Measurements from ENCODE around the gene STXBP3. TPM values are rescaled to one million over a fixed set of nuclear protein-coding genes. Genes with fewer than 3 reads are reported as not detected.

The STXBP3 gene
- total and polyA plus RNA-seq, 9 of the 15 experiments (the other 6 are each of a cell fraction or from before 2014, with no cell fraction given): 32.5 to 52.5 (median 39.2) TPM

DNA sequence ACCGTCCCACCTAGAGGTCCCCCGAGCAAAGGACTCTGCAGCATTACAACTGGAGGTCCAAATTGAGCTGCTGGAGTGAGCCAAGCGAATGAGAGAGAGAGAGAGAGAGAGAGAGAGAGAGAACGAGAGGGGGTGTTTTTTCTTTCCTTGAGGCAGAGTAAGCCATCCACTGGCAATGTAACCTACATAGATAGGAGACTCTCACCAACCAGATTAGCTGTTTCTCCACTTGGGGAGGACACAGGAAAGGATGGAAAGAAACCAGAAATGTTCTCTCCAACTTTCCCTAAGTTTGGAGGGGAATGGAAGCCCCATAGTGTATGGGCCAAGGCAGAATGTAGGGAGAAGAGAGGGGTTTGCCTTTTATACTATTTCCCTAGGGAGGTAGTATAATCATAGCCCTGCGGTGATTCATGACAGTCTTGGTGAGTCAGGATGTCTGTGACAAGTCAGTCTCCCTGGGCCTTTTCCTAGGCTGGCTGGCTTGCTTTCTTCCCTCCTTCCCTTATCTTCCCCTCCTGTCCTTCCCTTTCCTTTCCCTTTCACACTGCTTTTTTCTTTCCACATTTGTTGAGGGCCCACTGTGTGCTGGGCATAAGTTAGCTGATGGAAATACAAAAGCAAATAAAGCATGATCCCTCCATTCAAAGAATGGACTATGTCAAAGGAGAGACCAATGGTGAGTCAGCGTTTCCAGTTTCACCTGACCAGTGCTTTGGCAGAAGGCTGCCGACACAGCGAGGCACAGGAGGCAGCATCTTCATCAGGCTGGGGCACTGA lies 26.6 kb upstream of the STXBP3 start (continued):
- TF ChIP-seq, protein P1, sequence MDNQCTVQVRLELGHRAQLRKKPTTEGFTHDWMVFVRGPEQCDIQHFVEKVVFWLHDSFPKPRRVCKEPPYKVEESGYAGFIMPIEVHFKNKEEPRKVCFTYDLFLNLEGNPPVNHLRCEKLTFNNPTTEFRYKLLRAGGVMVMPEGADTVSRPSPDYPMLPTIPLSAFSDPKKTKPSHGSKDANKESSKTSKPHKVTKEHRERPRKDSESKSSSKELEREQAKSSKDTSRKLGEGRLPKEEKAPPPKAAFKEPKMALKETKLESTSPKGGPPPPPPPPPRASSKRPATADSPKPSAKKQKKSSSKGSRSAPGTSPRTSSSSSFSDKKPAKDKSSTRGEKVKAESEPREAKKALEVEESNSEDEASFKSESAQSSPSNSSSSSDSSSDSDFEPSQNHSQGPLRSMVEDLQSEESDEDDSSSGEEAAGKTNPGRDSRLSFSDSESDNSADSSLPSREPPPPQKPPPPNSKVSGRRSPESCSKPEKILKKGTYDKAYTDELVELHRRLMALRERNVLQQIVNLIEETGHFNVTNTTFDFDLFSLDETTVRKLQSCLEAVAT (IDR thresholded peaks at IDR 0.05): 0 out of 4 replicates have a peak, but pooled peaks of 1 of the 2 experiments have one; percentile 49
- TF ChIP-seq CREB1 (IDR thresholded peaks at IDR 0.05) (no peak), CREB1 (CRISPR knock-in tag; IDR thresholded peaks at IDR 0.05) (no peak), NRF1 (conservative IDR thresholded peaks at IDR 0.05 in 1 of 2, IDR thresholded peaks at IDR 0.05 in 1 of 2) (0 out of 4 replicates have a peak, but pooled peaks of 1 of the 2 experiments have one; percentile 14), RUNX1 (IDR thresholded peaks at IDR 0.05; ENCODE audit: low read depth) (no peak), WHSC1 (IDR thresholded peaks at IDR 0.05; ENCODE audit: low read length) (no peak), MAFF (IDR thresholded peaks at IDR 0.05; ENCODE audit: low read length) (peak; percentile 82), PHF21A (IDR thresholded peaks at IDR 0.05; ENCODE audit: borderline replicate concordance, low read depth) (peak; percentile 8; the same call in 1 of the 2 replicates), JUND (IDR thresholded peaks at IDR 0.05; ENCODE audit: borderline replicate concordance, low read depth, low read length) (peak; percentile 41; the same call in 1 of the 2 replicates), JUND (tag; IDR thresholded peaks at IDR 0.05; ENCODE audit: borderline replicate concordance, low read depth, low read length) (peak; percentile 69; the same call in 2 of the 3 replicates), HDAC2 (IDR thresholded peaks at IDR 0.05) (peak; percentile 50; the same call in 1 of the 2 replicates), HDAC1 (IDR thresholded peaks at IDR 0.05) (peak in 1 of 2 experiments; percentile 61; a peak in 2 of 4 replicates), NCOR1 (IDR thresholded peaks at IDR 0.05) (no peak), EHMT2 (IDR thresholded peaks at IDR 0.05) (peak; percentile 83), SMARCE1 (IDR thresholded peaks at IDR 0.05) (peak; percentile 77), NFE2 (IDR thresholded peaks at IDR 0.05; ENCODE audit: low read depth) (peak; percentile 91), POLR2AphosphoS2 (IDR thresholded peaks at IDR 0.05; ENCODE audit: low read length) (no peak), MAFG (tag; conservative IDR thresholded peaks at IDR 0.05) (peak; percentile 97), ZNF316 (IDR thresholded peaks at IDR 0.05) (peak; percentile 98), MEIS2 (IDR thresholded peaks at IDR 0.05; ENCODE audit: partially characterized antibody) (peak; percentile 73), BACH1 (tag; IDR thresholded peaks at IDR 0.05) (peak; percentile 91), SOX6 (IDR thresholded peaks at IDR 0.05) (peak; percentile 20; the same call in 1 of the 2 replicates), TAF7 (tag; IDR thresholded peaks at IDR 0.05) (no peak), C11orf30 (IDR thresholded peaks at IDR 0.05; ENCODE audit: low read depth) (peak; percentile 98), MTA1 (IDR thresholded peaks at IDR 0.05; ENCODE audit: borderline replicate concordance) (peak; percentile 68), SMARCC2 (IDR thresholded peaks at IDR 0.05; ENCODE audit: low read depth) (peak; percentile 67; the same call in 1 of the 2 replicates), HDGF (IDR thresholded peaks at IDR 0.05) (0 out of 2 replicates have a peak, but pooled peaks have one; percentile 58), SMARCA4 (IDR thresholded peaks at IDR 0.05) (peak; percentile 85), PRPF4 (IDR thresholded peaks at IDR 0.05; ENCODE audit: insufficient read depth, low read depth, low read length, poor library complexity, severe bottlenecking) (no peak)
- TF ChIP-seq, protein P2, sequence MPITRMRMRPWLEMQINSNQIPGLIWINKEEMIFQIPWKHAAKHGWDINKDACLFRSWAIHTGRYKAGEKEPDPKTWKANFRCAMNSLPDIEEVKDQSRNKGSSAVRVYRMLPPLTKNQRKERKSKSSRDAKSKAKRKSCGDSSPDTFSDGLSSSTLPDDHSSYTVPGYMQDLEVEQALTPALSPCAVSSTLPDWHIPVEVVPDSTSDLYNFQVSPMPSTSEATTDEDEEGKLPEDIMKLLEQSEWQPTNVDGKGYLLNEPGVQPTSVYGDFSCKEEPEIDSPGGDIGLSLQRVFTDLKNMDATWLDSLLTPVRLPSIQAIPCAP (CRISPR knock-in tag; IDR thresholded peaks at IDR 0.05; ENCODE audit: borderline replicate concordance): no peak
